ENCODE data around the gene WSB1. TPM values are rescaled to one million over a fixed set of nuclear protein-coding genes. Genes with fewer than 3 reads are reported as not detected.

WSB1 gene
- total RNA-seq: 215 and 217 TPM in 2 replicates
- total RNA-seq (2013): 137 TPM
- 123 and 255 TPM in 2 replicates for polyA plus RNA-seq
- 146 and 232 TPM in 2 replicates for polyA minus RNA-seq

- Histone ChIP-seq H3K36me3 (replicated peaks in 1 of 2; ENCODE audit: control extremely low read depth in 1 of 2, control insufficient read depth in 1 of 2, extremely low read depth in 1 of 2, insufficient read depth in 2 of 2, low read length in 1 of 2) (no peaks in the 10 kb centered on the region), H3K9me3 (ENCODE audit: control extremely low read depth in 1 of 3, control insufficient read depth in 2 of 3, insufficient read depth in 1 of 3, low read length in 2 of 3) (no peaks in the 10 kb centered on the region), H3K9ac (ENCODE audit: low read length) (peak within 1 kb of the TSS; percentile 100), H3K4me3 (ENCODE audit: control extremely low read depth in 1 of 5, extremely low read depth in 1 of 5, insufficient read depth in 1 of 5, low read depth in 2 of 5, low read length in 4 of 5) (peak within 1 kb of the TSS; percentile 89 to 100 (median 96)), H3K4me1 (ENCODE audit: control insufficient read depth in 2 of 2, insufficient read depth in 2 of 2, low read length in 2 of 2) (peaks cover 37 to 39% of the 10 kb centered on the region in 2 donors), H3K27ac (ENCODE audit: low read length in 2 of 2) (peak within 1 kb of the TSS; percentile 99), H4K20me1 (ENCODE audit: control insufficient read depth, insufficient read depth, low read length, poor library complexity, severe bottlenecking) (peaks cover 20% of the 10 kb centered on the region), H3K4me2 (replicated peaks; ENCODE audit: low read depth, low read length, poor library complexity, severe bottlenecking) (peak within 1 kb of the TSS; percentile 78), H2AFZ (ENCODE audit: insufficient read depth, low read depth, low read length, poor library complexity, severe bottlenecking) (peak within 1 kb of the TSS; percentile 80), H3K27me3 (replicated peaks in 1 of 4; ENCODE audit: control extremely low read depth in 1 of 4, control insufficient read depth in 3 of 4, insufficient read depth in 4 of 4, low read length in 3 of 4) (no peaks in the 10 kb centered on the region), H3K79me2 (ENCODE audit: control insufficient read depth, insufficient read depth, low read length) (peaks cover 66% of the 10 kb centered on the region)
- CTCF ChIA-PET: interaction anchor here (0.7 to 6.5 kb wide), 14 partner anchors 9 to 356 kb away, joined by 3 to 50 read pairs (median 4); partner anchors contain the start of gene KSR1
- peak; percentile 86 for ATAC-seq (ENCODE audit: low read depth)
- TF ChIP-seq EZH2 (IDR thresholded peaks at IDR 0.05; ENCODE audit: borderline replicate concordance, insufficient read depth, low read depth, low read length, poor library complexity, severe bottlenecking): no peak
- no peak for TF ChIP-seq CTCF (IDR thresholded peaks at IDR 0.05)
- POLR2A ChIA-PET: interaction anchor here (0.7 to 3.4 kb wide), 6 partner anchors 10 to 49 kb away, joined by 3 to 24 read pairs (median 6); no protein-coding TSS in a partner anchor
- peaks cover 45% of the 10 kb centered on the region for H3K4me1 Mint-ChIP-seq
- peak; percentile 97 for DNase-seq
- H3K27ac Mint-ChIP-seq: peak within 1 kb of the TSS; percentile 99
- H3K4me3 Mint-ChIP-seq: peak within 1 kb of the TSS; percentile 89
- no peaks in the 10 kb centered on the region for H3K27me3 Mint-ChIP-seq
- no peaks in the 10 kb centered on the region for H3K9me3 Mint-ChIP-seq (ENCODE audit: insufficient read depth)
- under 1% methylated on average over 66 of the region's 66 CpGs for WGBS (ENCODE audit: insufficient coverage)
- intact Hi-C loops (cut with micrococcal nuclease): loop anchor here (1.0 to 10.0 kb wide), 8 partner anchors 12 to 601 kb away; partner anchors contain the start of genes KSR1 and LYRM9
These were observed at the start of gene WSB1 for GRCh38 chr17:27293898-27294688. TSS of gene WSB1 (plus strand) at chr17:27294114. CDS start at chr17:27294396, 282 bp downstream.

All from B cell (primary cell).